ENCODE results near the gene BRSK1. TPM values are rescaled to one million over a fixed set of nuclear protein-coding genes. Genes with fewer than 3 reads are reported as not detected.

Gene BRSK1
- total and polyA plus RNA-seq, 4 donors: 0.53 to 6.4 (median 1.5) TPM

- Histone ChIP-seq H3K9me3 (ENCODE audit: control insufficient read depth in 4 of 4, insufficient read depth in 3 of 4, low read length in 3 of 4) (no peaks in the 10 kb centered on the region), H3K27ac (ENCODE audit: low read depth in 1 of 2, low read length in 1 of 2) (no peak overlapping the region), H3K4me1 (ENCODE audit: control insufficient read depth in 5 of 5, insufficient read depth in 5 of 5, low read length in 5 of 5) (peaks cover 0 to 2% (median 0%) of the 10 kb centered on the region in 5 donors), H3K36me3 (ENCODE audit: control insufficient read depth in 4 of 4, insufficient read depth in 4 of 4, low read length in 4 of 4) (no peaks in the 10 kb centered on the region), H3K9ac (ENCODE audit: insufficient read depth in 1 of 2, low read length in 2 of 2) (no peak overlapping the region), H3K4me3 (no peak overlapping the region), H3K27me3 (ENCODE audit: control insufficient read depth in 3 of 3, insufficient read depth in 3 of 3, low read length in 2 of 3) (peaks cover 0 to 12% (median 0%) of the 10 kb centered on the region in 3 donors)
- TF ChIP-seq, protein P1, sequence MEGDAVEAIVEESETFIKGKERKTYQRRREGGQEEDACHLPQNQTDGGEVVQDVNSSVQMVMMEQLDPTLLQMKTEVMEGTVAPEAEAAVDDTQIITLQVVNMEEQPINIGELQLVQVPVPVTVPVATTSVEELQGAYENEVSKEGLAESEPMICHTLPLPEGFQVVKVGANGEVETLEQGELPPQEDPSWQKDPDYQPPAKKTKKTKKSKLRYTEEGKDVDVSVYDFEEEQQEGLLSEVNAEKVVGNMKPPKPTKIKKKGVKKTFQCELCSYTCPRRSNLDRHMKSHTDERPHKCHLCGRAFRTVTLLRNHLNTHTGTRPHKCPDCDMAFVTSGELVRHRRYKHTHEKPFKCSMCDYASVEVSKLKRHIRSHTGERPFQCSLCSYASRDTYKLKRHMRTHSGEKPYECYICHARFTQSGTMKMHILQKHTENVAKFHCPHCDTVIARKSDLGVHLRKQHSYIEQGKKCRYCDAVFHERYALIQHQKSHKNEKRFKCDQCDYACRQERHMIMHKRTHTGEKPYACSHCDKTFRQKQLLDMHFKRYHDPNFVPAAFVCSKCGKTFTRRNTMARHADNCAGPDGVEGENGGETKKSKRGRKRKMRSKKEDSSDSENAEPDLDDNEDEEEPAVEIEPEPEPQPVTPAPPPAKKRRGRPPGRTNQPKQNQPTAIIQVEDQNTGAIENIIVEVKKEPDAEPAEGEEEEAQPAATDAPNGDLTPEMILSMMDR (IDR thresholded peaks at IDR 0.05; ENCODE audit: control extremely low read depth, extremely low read depth): no peak
- DNase-seq (no peak), ATAC-seq (ENCODE audit: insufficient read depth, low FRiP score) (no peak)
- WGBS, 2 donors: 89 to 95% methylated on average over 16 of the region's 16 CpGs
Measured at GRCh38 chr19:55360902-55361301, 77.1 kb downstream of the BRSK1 start.

Small RNAs within 50 kb of the gene (small RNA-seq; reads per million reads assigned to genes)
- gene MIR6802 (ENCODE audit: low replicate concordance) (not detected), gene MIR6803 (ENCODE audit: low replicate concordance) (not detected)

Other genes starting within 250 kb of the BRSK1 start
- under 1 TPM; 0.28 to 0.52 TPM for gene GP6, start 245.7 kb upstream of the BRSK1 start, total RNA-seq
- gene GP6, start 245.7 kb upstream of the BRSK1 start, polyA plus RNA-seq: 1 to 10 TPM in 1 of 2 donors, under 1 TPM in 1; 0.28 to 1.5 TPM
- 10 to 100 TPM; 17.5 to 30.5 TPM for gene RDH13, start 220.8 kb upstream of the BRSK1 start, total RNA-seq
- gene RDH13, start 220.8 kb upstream of the BRSK1 start, polyA plus RNA-seq: 10 to 100 TPM in 1 of 2 donors, 1 to 10 TPM in 1; 9.2 to 19.7 TPM
- gene EPS8L1, start 208.1 kb upstream of the BRSK1 start, total RNA-seq: 10 to 100 TPM; 19.5 to 49.0 TPM
- gene EPS8L1, start 208.1 kb upstream of the BRSK1 start, polyA plus RNA-seq: 10 to 100 TPM; 24.6 to 61.8 TPM
- gene PPP1R12C, start 166.4 kb upstream of the BRSK1 start, total RNA-seq: 100 to 1,000 TPM in 1 of 2 donors, 10 to 100 TPM in 1; 47.4 to 163 TPM
- 100 to 1,000 TPM; 108 to 114 TPM for gene PPP1R12C, start 166.4 kb upstream of the BRSK1 start, polyA plus RNA-seq
- gene TNNT1, start 134.8 kb upstream of the BRSK1 start, total RNA-seq: 1 to 10 TPM; 1.5 to 4.1 TPM
- 1 to 10 TPM; 1.2 to 5.2 TPM for gene TNNT1, start 134.8 kb upstream of the BRSK1 start, polyA plus RNA-seq
- 1 to 10 TPM; 4.4 to 4.8 TPM for gene TNNI3, start 126.3 kb upstream of the BRSK1 start, total RNA-seq
- 1 to 10 TPM; 1.2 to 2.2 TPM for gene TNNI3, start 126.3 kb upstream of the BRSK1 start, polyA plus RNA-seq
- 10 to 100 TPM; 16.4 to 52.3 TPM for gene DNAAF3, start 117.4 kb upstream of the BRSK1 start, total RNA-seq
- gene DNAAF3, start 117.4 kb upstream of the BRSK1 start, polyA plus RNA-seq: 10 to 100 TPM; 10.9 to 11.0 TPM
- gene SYT5, start 103.7 kb upstream of the BRSK1 start, total RNA-seq: under 1 TPM; 0.06 to 0.40 TPM
- gene SYT5, start 103.7 kb upstream of the BRSK1 start, polyA plus RNA-seq: under 1 TPM in 1 of 2 donors, not detected in 1; 0.33 TPM
- 1 to 10 TPM in 1 of 2 donors, under 1 TPM in 1; 0.37 to 1.3 TPM for gene PTPRH, start 74.5 kb upstream of the BRSK1 start, total RNA-seq
- under 1 TPM; 0.22 to 0.65 TPM for gene PTPRH, start 74.5 kb upstream of the BRSK1 start, polyA plus RNA-seq
- gene TMEM86B, start 55.2 kb upstream of the BRSK1 start, total RNA-seq: 1 to 10 TPM; 1.8 to 4.7 TPM
- 1 to 10 TPM; 3.9 to 5.3 TPM for gene TMEM86B, start 55.2 kb upstream of the BRSK1 start, polyA plus RNA-seq
- gene PPP6R1, start 25.0 kb upstream of the BRSK1 start, total RNA-seq: 10 to 100 TPM; 37.3 to 86.3 TPM
- 10 to 100 TPM; 37.8 to 58.4 TPM for gene PPP6R1, start 25.0 kb upstream of the BRSK1 start, polyA plus RNA-seq
- gene HSPBP1, start 3.9 kb upstream of the BRSK1 start, total RNA-seq: 10 to 100 TPM; 19.3 to 53.1 TPM
- gene HSPBP1, start 3.9 kb upstream of the BRSK1 start, polyA plus RNA-seq: 10 to 100 TPM; 50.2 to 62.2 TPM
- gene TMEM150B, start 41.3 kb downstream of the BRSK1 start, total RNA-seq: 10 to 100 TPM in 1 of 2 donors, 1 to 10 TPM in 1; 2.3 to 20.6 TPM
- 10 to 100 TPM; 13.4 to 23.0 TPM for gene TMEM150B, start 41.3 kb downstream of the BRSK1 start, polyA plus RNA-seq
- gene KMT5C, start 55.9 kb downstream of the BRSK1 start, total RNA-seq: 10 to 100 TPM; 14.1 to 16.5 TPM
- gene KMT5C, start 55.9 kb downstream of the BRSK1 start, polyA plus RNA-seq: 10 to 100 TPM in 1 of 2 donors, 1 to 10 TPM in 1; 6.7 to 10.9 TPM
- gene COX6B2, start 70.7 kb downstream of the BRSK1 start, total RNA-seq: 1 to 10 TPM in 1 of 2 donors, not detected in 1; 1.4 TPM
- gene COX6B2, start 70.7 kb downstream of the BRSK1 start, polyA plus RNA-seq: under 1 TPM; 0.16 to 0.50 TPM
- gene GARIN5B, start 79.3 kb downstream of the BRSK1 start, total RNA-seq: under 1 TPM in 1 of 2 donors, not detected in 1; 0.09 TPM
- gene GARIN5B, start 79.3 kb downstream of the BRSK1 start, polyA plus RNA-seq: not detected
- gene IL11, start 86.5 kb downstream of the BRSK1 start, total RNA-seq: under 1 TPM in 1 of 2 donors, not detected in 1; 0.74 TPM
- under 1 TPM; 0.26 to 0.41 TPM for gene IL11, start 86.5 kb downstream of the BRSK1 start, polyA plus RNA-seq
- gene TMEM190, start 92.8 kb downstream of the BRSK1 start, total RNA-seq: 100 to 1,000 TPM in 1 of 2 donors, 10 to 100 TPM in 1; 14.3 to 106 TPM
- gene TMEM190, start 92.8 kb downstream of the BRSK1 start, polyA plus RNA-seq: 10 to 100 TPM; 56.2 to 68.8 TPM
- gene TMEM238, start 100.3 kb downstream of the BRSK1 start, total RNA-seq: 10 to 100 TPM in 1 of 2 donors, under 1 TPM in 1; 0.43 to 31.0 TPM
- gene TMEM238, start 100.3 kb downstream of the BRSK1 start, polyA plus RNA-seq: under 1 TPM; 0.76 to 0.89 TPM
- 1,000 to 10,000 TPM in 1 of 2 donors, 100 to 1,000 TPM in 1; 272 to 1,742 TPM for gene RPL28, start 101.9 kb downstream of the BRSK1 start, total RNA-seq
- gene RPL28, start 101.9 kb downstream of the BRSK1 start, polyA plus RNA-seq: 1,000 to 10,000 TPM; 1,460 to 3,086 TPM
- gene UBE2S, start 123.8 kb downstream of the BRSK1 start, total RNA-seq: 10 to 100 TPM; 22.8 to 25.6 TPM
- gene UBE2S, start 123.8 kb downstream of the BRSK1 start, polyA plus RNA-seq: 10 to 100 TPM; 11.3 to 17.3 TPM
- gene SHISA7, start 159.3 kb downstream of the BRSK1 start, total RNA-seq: under 1 TPM; 0.03 to 0.14 TPM
- gene SHISA7, start 159.3 kb downstream of the BRSK1 start, polyA plus RNA-seq: not detected
- gene ISOC2, start 177.6 kb downstream of the BRSK1 start, total RNA-seq: 10 to 100 TPM; 34.9 to 63.2 TPM
- 10 to 100 TPM; 68.6 to 85.0 TPM for gene ISOC2, start 177.6 kb downstream of the BRSK1 start, polyA plus RNA-seq
- gene C19orf85, start 180.8 kb downstream of the BRSK1 start, total RNA-seq: not detected
- not detected for gene C19orf85, start 180.8 kb downstream of the BRSK1 start, polyA plus RNA-seq
- gene ZNF628, start 192.6 kb downstream of the BRSK1 start, total RNA-seq: 10 to 100 TPM in 1 of 2 donors, 1 to 10 TPM in 1; 2.0 to 12.3 TPM
- gene ZNF628, start 192.6 kb downstream of the BRSK1 start, polyA plus RNA-seq: 1 to 10 TPM; 7.5 to 8.0 TPM
- 10 to 100 TPM; 17.7 to 43.9 TPM for gene NAT14, start 201.2 kb downstream of the BRSK1 start, total RNA-seq
- gene NAT14, start 201.2 kb downstream of the BRSK1 start, polyA plus RNA-seq: 10 to 100 TPM; 22.6 to 46.2 TPM
- gene SSC5D, start 204.4 kb downstream of the BRSK1 start, total RNA-seq: 1 to 10 TPM; 6.8 to 8.4 TPM
- gene SSC5D, start 204.4 kb downstream of the BRSK1 start, polyA plus RNA-seq: 1 to 10 TPM in 1 of 2 donors, under 1 TPM in 1; 0.66 to 2.1 TPM

All from lung (tissue), 13 donors.